ENCODE measurements around the gene OSGEP.

OSGEP gene

DNA sequence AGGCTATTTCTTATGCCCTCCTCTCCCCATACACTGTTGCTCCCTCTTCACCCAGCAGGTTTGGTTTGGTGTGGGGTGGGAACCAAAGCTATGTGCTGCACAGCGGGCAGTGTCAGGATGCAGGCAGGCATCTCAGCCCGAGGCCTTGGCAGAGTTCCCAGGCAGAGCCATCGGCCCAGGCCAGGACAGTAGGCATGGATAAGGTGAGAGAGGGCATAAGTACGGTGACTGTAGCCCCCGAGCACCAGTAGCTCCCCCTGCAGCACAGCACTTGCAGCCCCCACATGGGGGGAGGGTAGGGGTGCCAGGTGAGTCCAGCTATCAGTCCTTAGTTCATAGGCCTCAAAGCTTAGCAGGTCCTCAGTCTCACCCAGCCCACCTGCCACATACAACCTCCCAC, 25.8 kb downstream of the OSGEP start:
- DNase-seq: no peak

DNA sequence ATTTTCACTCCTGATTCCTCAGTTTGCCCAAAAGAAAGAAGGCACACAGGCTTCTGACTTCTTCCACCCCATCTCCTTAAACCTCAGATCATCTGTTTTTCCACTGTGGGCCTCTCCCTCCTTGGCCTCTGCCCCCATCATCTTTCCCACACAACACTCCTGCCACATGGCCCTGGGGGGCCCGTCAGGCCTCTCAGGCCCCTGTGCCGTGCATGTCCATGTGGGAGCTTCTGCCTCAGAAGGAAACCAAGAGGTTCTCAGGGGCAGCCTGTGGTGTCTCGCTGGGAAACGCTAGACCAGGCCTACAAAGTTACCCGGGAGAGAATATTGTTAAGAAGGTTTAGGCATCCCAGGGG, 26.6 kb downstream of the OSGEP start:
- DNase-seq: no peak

DNA sequence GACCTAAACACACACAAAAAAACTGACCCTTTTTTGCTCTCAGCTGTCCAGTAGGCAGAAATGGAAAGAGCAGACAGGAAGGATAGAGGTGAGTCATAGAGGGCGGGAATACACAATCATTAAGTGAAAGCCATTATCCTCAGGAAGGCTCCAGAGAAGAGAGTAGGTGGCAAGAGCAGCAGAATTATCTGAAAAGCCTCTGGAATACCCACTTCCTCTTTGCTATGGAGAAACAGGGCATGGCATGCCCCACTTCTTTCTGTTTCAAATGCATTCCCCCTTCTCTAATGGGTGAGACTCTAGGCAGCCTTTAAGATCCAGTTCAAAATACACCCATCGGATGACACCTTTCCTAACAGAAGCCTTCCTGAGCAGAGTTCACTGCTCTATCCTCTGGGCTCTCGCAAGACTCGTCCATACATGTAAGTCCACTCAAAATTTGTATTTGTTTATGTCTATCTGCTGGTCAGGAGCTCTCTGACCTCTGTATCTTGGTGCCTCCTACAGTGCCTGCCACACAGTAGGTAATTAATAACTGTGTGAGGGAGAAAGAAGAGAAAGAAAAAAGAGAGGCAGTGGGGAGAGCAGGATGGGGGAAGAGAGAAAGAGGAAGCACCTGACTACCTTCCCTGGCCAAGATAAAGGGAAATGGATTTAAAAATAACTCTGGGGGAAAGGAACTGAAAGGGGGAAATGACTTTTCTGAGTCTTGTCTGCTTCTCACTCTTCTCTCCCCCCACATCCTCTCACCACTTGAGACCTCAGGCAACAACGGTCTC, 27.2 kb downstream of the OSGEP start:
- peak; percentile 39 for DNase-seq

DNA sequence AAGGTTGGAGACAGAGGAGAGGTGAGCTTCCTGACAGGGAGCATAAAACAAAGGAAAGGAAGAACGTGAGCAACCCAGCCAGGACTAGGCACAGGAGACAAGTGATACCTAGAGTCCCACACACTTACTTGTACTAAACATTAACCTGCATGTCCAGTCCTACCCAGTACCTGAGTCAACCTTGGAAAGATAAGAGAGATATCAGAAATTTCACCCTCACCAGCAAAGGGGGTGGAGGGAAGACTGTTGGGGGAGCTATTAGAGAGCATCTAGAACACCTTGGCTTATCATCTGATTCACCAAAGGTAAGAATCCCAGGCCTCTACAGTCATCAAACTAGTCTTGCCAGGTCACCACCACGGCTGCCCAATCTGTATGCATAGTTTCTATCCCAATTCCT, 29.8 kb downstream of the OSGEP start:
- DNase-seq: no peak

DNA sequence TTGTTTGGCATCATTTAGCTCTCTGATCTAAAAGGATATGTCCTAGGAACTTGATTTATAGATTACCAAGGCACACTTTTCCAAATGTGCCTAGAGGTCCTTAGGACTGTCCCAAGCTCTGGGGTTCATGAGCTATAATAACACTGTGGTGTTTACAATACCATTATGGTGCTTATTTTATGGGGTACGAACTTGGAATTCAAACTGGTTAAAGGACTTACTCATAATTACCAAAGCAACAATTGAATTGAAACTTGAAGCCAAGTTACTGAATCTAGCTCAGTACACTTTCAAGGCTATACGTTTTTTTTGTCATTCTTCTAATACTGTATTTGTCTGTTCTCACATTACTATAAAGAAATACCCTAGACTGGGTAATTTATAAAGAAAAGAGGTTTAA, 31.7 kb downstream of the OSGEP start:
- DNase-seq: no peak

DNA sequence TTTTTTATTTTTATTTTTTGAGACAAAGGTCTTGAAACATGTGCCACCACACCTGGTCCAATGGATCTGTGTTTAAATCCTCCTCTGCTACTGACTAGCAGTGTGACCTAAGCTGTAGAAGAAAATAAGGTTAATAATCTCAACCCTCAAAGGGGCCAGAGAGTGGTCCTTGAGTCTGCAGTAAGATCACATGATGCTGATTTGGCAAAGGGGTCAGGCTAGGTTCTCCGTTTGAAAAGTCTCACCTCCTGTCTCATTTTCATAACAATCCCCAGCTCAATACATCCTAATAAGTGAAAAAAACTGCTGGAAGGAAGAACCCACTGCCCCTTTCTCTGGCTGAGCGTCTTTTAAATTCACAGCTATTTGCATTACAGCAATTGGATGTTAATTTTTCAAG, 33.3 kb downstream of the OSGEP start:
- no peak for DNase-seq

DNA sequence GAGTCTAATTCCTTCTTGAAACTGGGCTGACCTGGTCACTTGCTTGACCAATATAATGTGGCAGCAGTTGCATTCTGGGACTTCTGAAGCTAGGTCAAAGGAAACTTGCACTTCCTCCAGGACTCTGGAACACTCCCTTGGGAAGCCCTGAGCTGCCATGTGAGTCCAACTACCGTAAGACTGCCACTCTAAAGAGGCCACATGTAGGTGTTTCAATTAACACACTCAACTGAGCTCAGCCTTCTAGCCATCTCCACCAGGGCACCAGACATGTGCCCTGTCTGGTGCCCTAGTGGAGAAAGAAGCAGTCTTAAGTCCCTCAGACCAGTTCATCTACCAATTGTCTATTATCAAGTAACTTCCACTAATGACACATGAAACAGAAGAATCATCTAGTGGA, 35.2 kb downstream of the OSGEP start:
- no peak for DNase-seq

DNA sequence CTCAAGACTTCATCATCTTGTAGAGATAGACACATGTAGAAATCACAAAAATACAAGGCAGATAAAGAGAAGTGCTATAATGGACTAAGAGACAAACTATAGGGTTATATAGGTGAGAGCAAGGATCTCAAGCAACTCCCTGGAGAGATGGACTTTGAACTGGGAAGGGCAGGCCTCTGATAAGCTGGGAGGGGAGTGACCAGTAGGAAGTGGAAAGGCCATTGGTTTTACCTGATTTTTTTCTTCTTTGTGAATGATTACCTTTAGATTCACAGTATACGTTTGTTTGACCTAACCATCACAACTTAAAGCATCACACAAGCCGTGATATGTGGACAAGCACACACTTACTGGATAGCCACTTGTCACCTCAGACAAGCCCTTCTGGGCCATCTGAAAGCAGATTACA, 36.1 kb downstream of the OSGEP start:
- no peak for DNase-seq

DNA sequence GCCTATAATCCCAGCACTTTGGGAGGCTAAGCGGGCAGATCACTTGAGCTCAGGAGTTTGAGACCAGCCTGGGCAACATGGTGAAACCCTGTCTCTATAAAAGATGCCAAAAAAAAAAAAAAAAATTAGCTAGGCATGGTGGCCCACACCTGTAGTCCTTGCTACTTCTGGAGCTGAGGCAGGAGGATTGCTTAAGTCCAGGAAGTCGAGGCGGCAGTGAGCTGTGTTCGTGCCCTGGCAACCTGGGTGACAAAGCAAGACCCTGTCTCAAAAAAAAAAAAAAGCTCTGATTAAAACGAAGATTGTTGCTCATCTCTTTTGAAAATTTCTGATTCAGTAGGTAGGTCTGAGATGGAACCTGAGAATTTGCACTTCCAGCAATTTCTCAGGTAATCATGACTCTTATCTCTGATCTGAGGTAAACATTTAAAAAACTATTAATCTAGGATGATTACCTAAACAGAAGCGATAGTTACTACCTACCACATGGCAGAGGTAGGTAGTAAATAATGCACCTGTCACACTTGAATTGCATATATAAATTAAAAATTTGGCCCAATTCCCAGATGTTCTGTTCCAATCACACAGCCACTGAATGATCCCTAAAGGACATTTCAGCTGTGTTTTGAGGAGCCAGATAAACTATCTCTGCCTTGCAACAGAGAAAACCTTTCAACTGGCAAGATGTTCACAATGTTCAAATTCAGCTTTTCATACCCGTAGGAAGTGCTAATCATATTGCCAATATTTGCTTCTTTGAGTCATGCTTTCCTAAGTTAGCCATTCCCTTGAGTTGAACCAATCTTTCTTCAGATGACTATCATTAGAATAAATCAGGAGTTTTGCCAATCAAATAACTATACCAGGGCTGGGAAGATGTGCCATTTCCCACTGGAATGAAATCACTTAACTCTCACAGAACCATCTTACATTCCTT, 37.1 kb downstream of the OSGEP start:
- no peak for DNase-seq

DNA sequence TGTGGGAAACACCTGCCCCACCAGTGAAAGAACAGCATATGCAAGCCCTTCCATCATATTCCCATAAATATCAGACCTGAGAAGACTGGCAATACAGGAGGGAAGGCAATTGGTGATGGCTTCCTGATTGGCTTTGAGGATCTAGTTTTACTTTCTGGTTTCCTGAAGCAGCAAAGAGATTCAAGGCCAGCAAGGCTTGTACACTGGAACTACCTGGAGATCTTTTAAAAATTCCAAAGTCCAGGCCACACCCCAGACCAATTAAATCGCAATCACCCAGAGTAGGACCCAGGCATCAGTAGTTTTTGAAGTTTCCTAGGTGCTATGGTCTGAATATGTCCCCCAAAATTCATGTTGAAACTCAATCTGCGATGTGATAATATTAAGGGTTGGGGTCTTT, 38.4 kb downstream of the OSGEP start:
- no peak for DNase-seq

DNA sequence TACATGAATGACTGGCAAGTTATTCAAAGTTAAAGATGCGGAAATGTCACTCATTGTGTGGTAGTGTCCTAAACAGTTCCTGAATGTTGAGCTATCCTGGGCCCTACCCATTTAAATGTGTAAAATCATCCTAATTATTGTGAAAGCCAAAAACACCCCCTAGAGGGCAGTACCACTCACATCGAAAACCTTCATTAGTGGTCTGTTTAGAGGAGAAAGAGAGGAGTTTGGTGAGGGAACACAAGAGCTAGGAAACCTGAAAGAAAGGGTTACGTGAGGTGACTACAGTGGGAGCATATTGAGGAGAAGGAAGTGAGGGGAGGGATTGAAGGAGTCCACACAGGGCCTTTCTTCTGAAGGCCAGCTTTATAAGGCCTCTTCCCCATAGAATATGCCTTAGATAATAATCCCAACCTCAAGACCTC, 38.8 kb downstream of the OSGEP start:
- DNase-seq: peak; percentile 86

DNA sequence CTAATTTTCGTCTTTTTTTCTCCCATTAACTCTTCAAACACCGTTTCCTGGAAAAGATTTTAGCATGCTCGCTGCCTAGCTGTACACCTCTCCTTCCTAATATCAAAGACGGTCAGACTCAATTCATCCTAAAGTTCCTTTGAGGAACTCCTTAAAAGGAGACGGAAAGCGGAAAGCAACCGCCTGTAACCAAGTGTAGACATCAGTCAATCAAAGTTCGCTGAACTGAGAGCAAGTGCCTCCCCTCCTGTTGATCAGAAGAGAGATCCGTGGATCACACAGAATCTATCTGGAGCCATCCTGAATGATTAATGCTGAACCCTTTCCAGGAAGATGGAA, 40.9 kb downstream of the OSGEP start:
- peak; percentile 30 for DNase-seq

DNA sequence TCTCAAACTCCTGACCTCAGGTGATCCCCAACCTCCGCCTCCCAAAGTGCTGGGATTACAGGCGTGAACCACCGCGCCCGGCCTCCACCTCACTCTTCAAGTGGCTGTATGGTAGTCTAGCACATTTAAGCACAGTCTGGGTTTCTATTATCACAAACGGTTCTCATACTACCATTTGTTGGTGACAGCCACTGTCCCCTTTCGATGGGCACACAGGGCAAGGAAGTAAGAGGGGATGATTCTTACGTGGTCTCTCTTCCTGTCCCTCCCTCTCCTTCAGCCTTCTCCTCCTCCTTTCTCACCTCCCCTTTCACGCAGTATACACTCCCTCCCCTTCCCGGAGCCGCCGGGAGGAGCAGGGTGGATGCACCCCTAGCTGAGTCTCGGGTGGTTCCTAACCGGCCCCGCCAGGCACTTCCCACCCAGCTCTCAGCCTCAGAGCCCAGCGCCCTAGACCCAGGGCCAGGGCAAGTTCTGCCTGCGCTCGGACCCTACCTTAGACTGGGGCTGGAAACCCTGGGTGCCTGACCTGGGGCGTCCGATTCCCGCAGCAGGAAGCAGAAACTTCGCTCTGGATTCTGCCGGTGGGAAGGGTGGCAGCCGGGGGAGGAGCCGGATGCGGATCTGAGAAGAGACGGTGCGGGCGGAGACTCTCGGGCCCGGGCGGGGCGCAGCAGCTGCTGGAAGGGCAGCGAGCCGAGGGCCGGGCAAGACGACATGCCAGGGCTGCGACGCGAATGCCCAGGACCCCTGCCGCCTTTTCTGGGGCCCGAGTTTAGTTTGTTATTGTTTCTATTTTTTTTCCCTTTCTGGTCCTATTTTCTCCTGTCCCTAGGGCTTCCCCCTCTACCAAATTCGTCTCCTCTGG, 41.5 kb downstream of the OSGEP start, which contains the start of gene TEP1:
TEP1 (minus strand) TSS at position 626 of the 868 bp plus-strand sequence. CDS start 5,062 bp downstream, outside the sequence.
- DNase-seq: peak; percentile 74

DNA sequence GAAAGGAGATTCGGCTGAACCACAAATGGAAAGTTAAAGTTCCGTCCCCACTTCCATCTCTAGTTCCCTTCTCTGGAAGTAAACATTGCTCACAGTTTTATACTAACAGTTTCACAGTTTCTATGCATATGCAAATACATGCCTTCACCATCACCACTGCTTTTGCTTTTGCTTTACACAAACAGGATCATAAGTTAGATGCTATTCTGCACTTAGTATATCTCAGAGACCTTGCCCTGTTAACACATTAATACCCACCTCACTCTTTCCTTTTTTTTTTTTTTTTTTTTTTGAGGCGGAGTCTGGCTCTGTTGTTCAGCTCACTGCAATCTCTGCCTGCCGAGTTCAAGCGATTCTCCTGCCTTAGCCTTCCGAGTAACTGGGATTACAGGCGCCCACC, 42.2 kb downstream of the OSGEP start:
- DNase-seq: no peak

DNA sequence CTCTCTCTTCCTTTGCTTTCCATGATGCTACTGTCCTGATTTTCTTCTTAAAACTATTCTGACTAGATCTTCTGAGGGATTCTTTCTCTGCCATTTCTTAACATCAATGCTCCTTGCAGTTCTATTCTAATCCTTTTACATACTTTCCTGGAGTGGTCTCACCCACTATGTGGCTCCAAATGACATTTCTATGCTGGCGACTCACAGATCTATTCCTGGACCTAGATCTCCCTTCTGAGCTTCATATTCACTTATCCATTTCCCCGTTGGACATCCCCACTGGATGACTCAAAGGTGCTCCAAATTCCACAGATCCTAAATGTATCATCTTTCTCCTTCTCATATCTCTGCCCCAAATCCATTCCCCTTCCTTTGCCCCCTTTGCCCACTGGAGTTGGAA, 45.4 kb downstream of the OSGEP start:
- no peak for DNase-seq

DNA sequence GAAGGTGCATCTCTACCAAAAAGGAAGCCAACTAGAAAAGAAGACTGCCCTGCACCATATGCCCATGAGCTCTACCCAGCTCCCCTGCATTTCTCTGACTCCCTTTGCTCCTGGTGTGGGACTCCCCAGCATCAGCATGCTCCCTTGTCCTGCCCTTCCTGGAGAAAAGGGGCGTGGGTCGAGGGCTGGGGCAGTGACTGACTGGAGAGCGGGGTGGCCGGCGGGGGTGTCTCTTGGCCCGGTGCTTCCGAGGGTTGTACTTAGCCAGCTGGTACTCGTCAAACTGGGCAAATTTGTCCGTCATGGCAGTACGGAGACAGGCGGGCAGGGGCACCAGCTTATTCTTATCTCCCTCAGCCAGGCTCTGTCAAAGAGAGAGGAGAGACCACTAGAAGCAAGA, 51.1 kb downstream of the OSGEP start:
- DNase-seq: no peak

DNA sequence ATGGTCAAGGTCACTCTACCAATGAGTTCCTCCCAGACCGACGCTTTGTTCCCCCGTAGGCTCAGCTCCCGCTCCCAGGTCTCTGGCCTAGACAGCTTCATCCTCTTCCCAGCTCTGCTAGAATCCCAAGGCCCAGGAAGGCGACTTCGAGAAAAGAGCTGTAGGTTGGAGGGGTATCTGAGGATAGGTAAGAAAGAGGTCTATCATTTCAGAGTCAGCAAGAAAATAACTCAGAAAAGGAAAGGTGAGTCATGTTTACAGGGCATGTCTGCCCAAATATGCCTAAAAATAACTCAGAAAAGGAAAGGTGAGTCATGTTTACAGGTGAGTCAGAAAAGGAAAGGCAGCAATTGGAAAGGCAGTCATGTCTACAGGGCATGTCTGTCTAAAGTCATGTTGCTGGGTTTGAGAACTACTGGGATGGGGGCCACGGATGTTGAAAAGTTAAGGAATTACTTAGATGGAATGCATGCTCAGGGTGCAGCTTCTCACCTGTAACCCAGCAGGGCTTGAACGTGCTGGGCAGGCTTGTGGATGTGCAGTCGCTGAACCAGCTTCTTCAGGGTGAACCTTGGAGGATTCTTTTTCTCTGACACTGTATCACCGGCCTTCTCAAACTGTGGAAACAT, 53.5 kb downstream of the OSGEP start:
- no peak for DNase-seq

DNA sequence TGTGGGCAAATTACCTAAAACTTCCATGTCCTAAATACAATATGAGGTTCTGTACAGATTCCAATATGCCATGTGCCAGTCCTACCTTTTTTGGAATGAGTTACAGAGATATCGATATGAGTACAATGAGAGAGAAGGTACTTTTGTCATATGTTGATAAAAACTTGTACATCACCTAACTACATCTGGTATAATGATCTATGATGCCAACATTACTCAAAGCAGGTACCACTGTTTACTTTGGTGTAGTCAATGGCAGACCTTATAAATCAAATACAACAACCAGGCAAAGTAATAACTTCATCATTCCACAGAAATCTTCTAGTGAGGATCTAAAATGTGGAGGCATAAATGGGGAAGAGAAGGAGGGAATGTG, 54.0 kb downstream of the OSGEP start:
- DNase-seq: no peak

DNA sequence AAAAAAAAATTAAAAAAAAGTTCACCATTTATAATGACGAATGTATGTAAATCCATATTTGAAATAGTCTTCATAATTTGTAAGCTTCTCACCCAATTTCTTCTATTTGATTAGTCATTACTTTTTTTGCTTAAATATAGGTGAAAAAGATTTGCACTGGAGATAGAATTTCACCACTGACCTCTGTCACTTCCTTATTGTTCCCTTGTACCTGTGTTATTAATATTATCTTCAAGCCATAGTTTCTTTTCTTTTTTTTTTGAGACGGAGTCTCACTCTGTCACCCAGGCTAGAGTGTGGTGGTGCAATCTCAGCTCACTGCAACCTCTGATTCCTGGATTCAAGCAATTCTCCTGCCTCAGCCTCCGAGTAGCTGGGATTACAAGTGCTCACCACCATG, 57.1 kb downstream of the OSGEP start:
- DNase-seq: no peak

Data from hematopoietic multipotent progenitor cell treated with erythropoietin and hydrocortisone succinate and interleukin-3 and kit ligand, for 8 days (in vitro differentiated cells).